ENCODE measurements around the gene OPCML. TPM values are rescaled to one million over a fixed set of nuclear protein-coding genes. Genes with fewer than 3 reads are reported as not detected.

The OPCML gene
- total RNA-seq, 1 experiment from 2014 or later: not detected

DNA sequence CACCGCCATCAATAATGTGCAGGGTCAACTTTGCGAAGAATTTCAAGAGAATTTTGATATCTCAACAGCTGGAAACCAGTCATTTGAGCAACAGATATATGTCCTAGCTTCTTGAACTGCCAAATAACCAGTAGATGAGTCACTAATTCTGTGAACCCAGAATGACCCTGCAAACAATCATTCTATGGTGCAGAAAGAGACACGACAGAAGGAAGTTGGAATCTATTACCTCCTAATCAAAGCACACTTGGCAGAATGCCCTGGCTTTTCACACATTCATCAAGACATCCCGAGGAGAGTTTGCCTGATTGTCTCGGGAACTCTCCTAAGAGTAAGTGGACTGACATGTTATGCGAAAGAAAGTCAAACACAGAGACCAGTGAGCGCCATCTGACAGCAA is 621.1 kb downstream of the OPCML start:
- H3F3A ChIP-seq (ENCODE audit: insufficient read depth, low read depth): no peaks in the 10 kb centered on the region
- intact Hi-C loops (cut with micrococcal nuclease; ENCODE audit: unreplicated experiment): no loop called here
- no peaks in the 10 kb centered on the region for H3K9me2 ChIP-seq (ENCODE audit: insufficient read depth)
- ChIA-PET CTCF (no interaction called here), POLR2A (ENCODE audit: unreplicated experiment) (no interaction called here)
- peaks cover 17% of the 10 kb centered on the region for H3K27me3 ChIP-seq (ENCODE audit: insufficient read depth, low read depth)
- no peaks in the 10 kb centered on the region for H3K9me3 ChIP-seq (ENCODE audit: insufficient read depth, low read depth)
- no peaks in the 10 kb centered on the region for H3K36me3 ChIP-seq (ENCODE audit: low read depth)
- DNase-seq: no peak
- no peaks in the 10 kb centered on the region for H3K4me1 ChIP-seq (replicated peaks; ENCODE audit: insufficient read depth)
- H3K27ac ChIP-seq: no peak overlapping the region
- no peaks in the 10 kb centered on the region for H3K79me2 ChIP-seq (ENCODE audit: low read depth)
- no peaks in the 10 kb centered on the region for H4K20me1 ChIP-seq (ENCODE audit: insufficient read depth)
- H3K4me3 ChIP-seq: no peak overlapping the region
- H2AFZ ChIP-seq: no peak overlapping the region
- TF ChIP-seq EZH2 (IDR thresholded peaks at IDR 0.05; ENCODE audit: low read depth): no peak
- TF ChIP-seq, protein P1, sequence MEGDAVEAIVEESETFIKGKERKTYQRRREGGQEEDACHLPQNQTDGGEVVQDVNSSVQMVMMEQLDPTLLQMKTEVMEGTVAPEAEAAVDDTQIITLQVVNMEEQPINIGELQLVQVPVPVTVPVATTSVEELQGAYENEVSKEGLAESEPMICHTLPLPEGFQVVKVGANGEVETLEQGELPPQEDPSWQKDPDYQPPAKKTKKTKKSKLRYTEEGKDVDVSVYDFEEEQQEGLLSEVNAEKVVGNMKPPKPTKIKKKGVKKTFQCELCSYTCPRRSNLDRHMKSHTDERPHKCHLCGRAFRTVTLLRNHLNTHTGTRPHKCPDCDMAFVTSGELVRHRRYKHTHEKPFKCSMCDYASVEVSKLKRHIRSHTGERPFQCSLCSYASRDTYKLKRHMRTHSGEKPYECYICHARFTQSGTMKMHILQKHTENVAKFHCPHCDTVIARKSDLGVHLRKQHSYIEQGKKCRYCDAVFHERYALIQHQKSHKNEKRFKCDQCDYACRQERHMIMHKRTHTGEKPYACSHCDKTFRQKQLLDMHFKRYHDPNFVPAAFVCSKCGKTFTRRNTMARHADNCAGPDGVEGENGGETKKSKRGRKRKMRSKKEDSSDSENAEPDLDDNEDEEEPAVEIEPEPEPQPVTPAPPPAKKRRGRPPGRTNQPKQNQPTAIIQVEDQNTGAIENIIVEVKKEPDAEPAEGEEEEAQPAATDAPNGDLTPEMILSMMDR (conservative IDR thresholded peaks at IDR 0.05): no peak
- BruUV-seq (replicated peaks): no TSS peak
- no peak overlapping the region for H3K4me2 ChIP-seq

DNA sequence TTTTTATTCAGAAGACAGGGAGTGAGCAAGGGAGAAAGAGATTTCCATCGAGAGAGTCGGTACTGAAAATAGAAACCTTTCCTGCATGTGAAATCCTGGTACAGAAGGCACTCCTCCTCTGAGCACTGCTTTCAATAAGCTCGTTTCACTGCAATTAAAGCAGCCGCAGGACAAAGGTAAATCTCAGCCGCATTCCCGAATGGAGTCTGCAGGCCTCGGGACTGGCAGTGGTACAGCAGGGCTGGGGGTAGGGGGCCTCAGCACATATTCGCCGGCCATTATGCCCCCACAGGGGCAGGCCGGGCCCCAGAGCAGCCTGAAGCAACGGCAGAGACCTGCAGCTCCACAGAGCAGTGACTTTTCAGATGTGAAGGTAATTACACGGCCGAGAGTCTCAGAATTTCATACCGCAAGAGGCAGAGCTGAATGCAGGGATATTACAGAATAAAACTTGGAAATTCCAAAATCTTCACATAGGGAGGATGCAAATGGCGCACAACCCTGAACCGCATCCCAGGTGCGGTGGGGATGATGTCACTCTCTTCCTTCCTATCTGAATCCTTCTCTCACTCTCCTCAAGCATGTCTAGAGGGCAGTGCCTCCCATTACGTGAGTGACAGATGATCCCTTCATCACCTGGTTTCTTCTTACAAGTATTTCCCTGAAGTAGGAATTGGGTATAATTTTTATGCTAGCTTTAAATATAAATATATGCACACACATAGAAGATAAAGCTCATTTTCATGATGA is 622.1 kb downstream of the OPCML start:
- no peak overlapping the region for H3K4me3 ChIP-seq
- no peaks in the 10 kb centered on the region for H3K79me2 ChIP-seq (ENCODE audit: low read depth)
- H4K20me1 ChIP-seq (ENCODE audit: insufficient read depth): no peaks in the 10 kb centered on the region
- no peaks in the 10 kb centered on the region for H3K9me3 ChIP-seq (ENCODE audit: insufficient read depth, low read depth)
- POLR2A ChIA-PET (ENCODE audit: unreplicated experiment): no interaction called here
- H3K9me2 ChIP-seq (ENCODE audit: insufficient read depth): no peaks in the 10 kb centered on the region
- H3K4me1 ChIP-seq (replicated peaks; ENCODE audit: insufficient read depth): no peaks in the 10 kb centered on the region
- CTCF ChIA-PET: no interaction called here
- no peaks in the 10 kb centered on the region for H3F3A ChIP-seq (ENCODE audit: insufficient read depth, low read depth)
- H3K4me2 ChIP-seq: no peak overlapping the region
- BruUV-seq (replicated peaks): no TSS peak
- no peak for TF ChIP-seq EZH2 (IDR thresholded peaks at IDR 0.05; ENCODE audit: low read depth)
- TF ChIP-seq, protein P1 (conservative IDR thresholded peaks at IDR 0.05): no peak
- peaks cover 15% of the 10 kb centered on the region; the same call in 1 of the 2 replicates for H3K27me3 ChIP-seq (ENCODE audit: insufficient read depth, low read depth)
- H2AFZ ChIP-seq: no peak overlapping the region
- intact Hi-C loops (cut with micrococcal nuclease; ENCODE audit: unreplicated experiment): no loop called here
- no peaks in the 10 kb centered on the region for H3K36me3 ChIP-seq (ENCODE audit: low read depth)
- no peak overlapping the region for H3K27ac ChIP-seq
- DNase-seq: no peak

DNA sequence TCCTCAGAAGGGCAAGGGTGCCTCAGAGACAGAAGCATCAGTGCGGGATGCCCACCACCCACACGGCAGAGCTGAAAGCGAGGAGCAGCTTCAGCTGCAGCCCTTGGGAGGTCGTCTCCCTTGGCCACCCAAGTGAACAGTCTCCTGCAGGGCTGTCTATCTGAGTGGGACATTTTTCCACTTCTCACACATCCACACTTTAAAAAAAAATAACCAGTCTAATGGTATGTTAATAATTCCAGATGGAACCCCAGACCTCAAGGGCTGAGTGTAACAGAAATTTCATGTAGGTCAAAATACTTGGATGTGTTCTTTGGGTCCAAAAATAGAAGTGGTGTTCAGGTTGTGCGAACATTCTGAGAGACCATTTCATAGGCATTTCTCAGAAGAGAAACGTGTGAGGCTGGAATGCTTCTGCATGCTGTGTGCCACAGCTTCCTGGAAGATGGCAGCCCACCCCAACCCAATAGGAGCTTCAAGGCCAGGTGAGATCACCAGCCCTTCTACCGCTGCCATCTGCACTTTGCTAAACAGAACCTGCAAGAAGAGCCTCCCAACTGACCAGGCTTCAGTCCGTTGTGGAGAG is 623.2 kb downstream of the OPCML start:
- no peak overlapping the region for H3K4me3 ChIP-seq
- no peaks in the 10 kb centered on the region for H4K20me1 ChIP-seq (ENCODE audit: insufficient read depth)
- H3K9me3 ChIP-seq (ENCODE audit: insufficient read depth, low read depth): no peaks in the 10 kb centered on the region
- POLR2A ChIA-PET (ENCODE audit: unreplicated experiment): no interaction called here
- H3K9me2 ChIP-seq (ENCODE audit: insufficient read depth): no peaks in the 10 kb centered on the region
- intact Hi-C loops (cut with micrococcal nuclease; ENCODE audit: unreplicated experiment): no loop called here
- no peaks in the 10 kb centered on the region for H3K79me2 ChIP-seq (ENCODE audit: low read depth)
- H3K36me3 ChIP-seq (ENCODE audit: low read depth): no peaks in the 10 kb centered on the region
- peaks cover 15% of the 10 kb centered on the region; the same call in 1 of the 2 replicates for H3K27me3 ChIP-seq (ENCODE audit: insufficient read depth, low read depth)
- no peak overlapping the region for H3K27ac ChIP-seq
- H3K4me1 ChIP-seq (replicated peaks; ENCODE audit: insufficient read depth): no peaks in the 10 kb centered on the region
- no peak overlapping the region for H2AFZ ChIP-seq
- CTCF ChIA-PET: no interaction called here
- H3F3A ChIP-seq (ENCODE audit: insufficient read depth, low read depth): no peaks in the 10 kb centered on the region
- BruUV-seq (replicated peaks): no TSS peak
- TF ChIP-seq, protein P1 (conservative IDR thresholded peaks at IDR 0.05): no peak
- TF ChIP-seq EZH2 (IDR thresholded peaks at IDR 0.05; ENCODE audit: low read depth): no peak
- DNase-seq: no peak
- no peak overlapping the region for H3K4me2 ChIP-seq

All from PC-9 (cell line).